Astrocyte of the spinal cord (primary cell): Measurements from ENCODE around the gene POT1.
A peak's percentile ranks its signal among the peaks of the same experiment; 100 is the strongest.

Source experiments
- DNase-seq: peaks from one replicate; pipeline ENCODE4 v3.0.0; 2011; ENCODE audit warnings: low read depth, low spot score
- H3K4me3 ChIP-seq: 2 replicates; pipeline ENCODE4 v1.5.1; 2011; ENCODE audit warnings: low read depth, mild to moderate bottlenecking, low read length, moderate library complexity
- CTCF ChIP-seq: IDR thresholded peaks from 2 replicates; pipeline ENCODE4 v1.5.1; 2012; ENCODE audit warnings: low read depth, mild to moderate bottlenecking, low read length, inconsistent platforms
- in situ Hi-C: cut with HindIII; loops from 2 replicates; pipeline ENCODE4 v1.10.0; 2017; ENCODE audit warnings: low sequenced_read_pairs

Gene POT1

GRCh38 chr7:124930655-124931597 lies 1.3 kb upstream of the POT1 start:
- no peak overlapping the region for H3K4me3 ChIP-seq
- no peak for TF ChIP-seq CTCF
- in situ Hi-C loops = no loop called here
- DNase-seq = no peak

- in situ Hi-C loops = no loop called here
- TF ChIP-seq CTCF = no peak
- peak overlapping the region; percentile 86 for H3K4me3 ChIP-seq
- DNase-seq = no peak
Measured at GRCh38 chr7:124930173-124930623, 573 bp upstream of the POT1 start.

- no peak for TF ChIP-seq CTCF
- no peak for DNase-seq
- in situ Hi-C loops = no loop called here
- H3K4me3 ChIP-seq = no peak overlapping the region
Measured at GRCh38 chr7:124924906-124925305, 4.7 kb downstream of the POT1 start.

- TF ChIP-seq CTCF = no peak
- no peak overlapping the region for H3K4me3 ChIP-seq
- in situ Hi-C loops = no loop called here
- no peak for DNase-seq
Measured at GRCh38 chr7:124922200-124922599, 7.4 kb downstream of the POT1 start.

- in situ Hi-C loops = no loop called here
- DNase-seq = no peak
- TF ChIP-seq CTCF = no peak
- no peak overlapping the region for H3K4me3 ChIP-seq
Measured at GRCh38 chr7:124919841-124920240, 9.8 kb downstream of the POT1 start.

GRCh38 chr7:124918662-124919061 lies 11.0 kb downstream of the POT1 start:
- no peak for TF ChIP-seq CTCF
- in situ Hi-C loops = no loop called here
- no peak overlapping the region for H3K4me3 ChIP-seq
- no peak for DNase-seq
